HEK293T (cell line): ENCODE measurements around the gene TACC2.

Experiments used
- FOXK2 ChIP-seq: fragments of 450-650 bp; IDR thresholded peaks from 2 replicates; pipeline ENCODE4 v1.6.1; 2016; ENCODE audit warnings: mild to moderate bottlenecking
- L3MBTL2 ChIP-seq: fragments of 450-650 bp; conservative IDR thresholded peaks from 2 replicates; pipeline ENCODE4 v1.6.1; 2016; ENCODE audit warnings: mild to moderate bottlenecking
- NFRKB ChIP-seq: fragments of 450-650 bp; IDR thresholded peaks from 2 replicates; pipeline ENCODE4 v1.6.1; 2016; ENCODE audit warnings: mild to moderate bottlenecking, moderate library complexity

GRCh38 chr10:121959671-121960070 is 29.3 kb upstream of the TACC2 start:
- TF ChIP-seq NFRKB, result no peak
- TF ChIP-seq FOXK2, result no peak
- no peak for TF ChIP-seq L3MBTL2
